DOHH2 (cell line): ENCODE data around the gene UBE2D3.

ENCODE experiments used
- EZH2phosphoT487 ChIP-seq: fragments of 200-600 bp; sonication (generic); IDR thresholded peaks from 2 replicates; pipeline ENCODE4 v1.6.1; 2017; ENCODE audit warnings: borderline replicate concordance, mild to moderate bottlenecking, antibody characterized with exemption, low read length, moderate library complexity, mixed read lengths
- TF ChIP-seq, protein P1 (sequence below): fragments of 200-600 bp; sonication (generic); IDR thresholded peaks from one replicate; pipeline ENCODE4 v1.5.1; 2014; ENCODE audit warnings: antibody characterized with exemption, mild to moderate bottlenecking, low read depth, low read length; ENCODE audit not compliant: poor library complexity, severe bottlenecking

- TF ChIP-seq, protein P1, sequence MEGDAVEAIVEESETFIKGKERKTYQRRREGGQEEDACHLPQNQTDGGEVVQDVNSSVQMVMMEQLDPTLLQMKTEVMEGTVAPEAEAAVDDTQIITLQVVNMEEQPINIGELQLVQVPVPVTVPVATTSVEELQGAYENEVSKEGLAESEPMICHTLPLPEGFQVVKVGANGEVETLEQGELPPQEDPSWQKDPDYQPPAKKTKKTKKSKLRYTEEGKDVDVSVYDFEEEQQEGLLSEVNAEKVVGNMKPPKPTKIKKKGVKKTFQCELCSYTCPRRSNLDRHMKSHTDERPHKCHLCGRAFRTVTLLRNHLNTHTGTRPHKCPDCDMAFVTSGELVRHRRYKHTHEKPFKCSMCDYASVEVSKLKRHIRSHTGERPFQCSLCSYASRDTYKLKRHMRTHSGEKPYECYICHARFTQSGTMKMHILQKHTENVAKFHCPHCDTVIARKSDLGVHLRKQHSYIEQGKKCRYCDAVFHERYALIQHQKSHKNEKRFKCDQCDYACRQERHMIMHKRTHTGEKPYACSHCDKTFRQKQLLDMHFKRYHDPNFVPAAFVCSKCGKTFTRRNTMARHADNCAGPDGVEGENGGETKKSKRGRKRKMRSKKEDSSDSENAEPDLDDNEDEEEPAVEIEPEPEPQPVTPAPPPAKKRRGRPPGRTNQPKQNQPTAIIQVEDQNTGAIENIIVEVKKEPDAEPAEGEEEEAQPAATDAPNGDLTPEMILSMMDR: no peak
- TF ChIP-seq EZH2phosphoT487: no peak
Measured at GRCh38 chr4:102819588-102820365, 7.6 kb downstream of the UBE2D3 start.
